Measurements from ENCODE around the gene RGS9.
"Not testable (repeated sequence)": the region's sequence is repeated elsewhere in the genome, so short reads cannot be mapped to it uniquely, and the experiment has no call there.

The RGS9 gene

DNA sequence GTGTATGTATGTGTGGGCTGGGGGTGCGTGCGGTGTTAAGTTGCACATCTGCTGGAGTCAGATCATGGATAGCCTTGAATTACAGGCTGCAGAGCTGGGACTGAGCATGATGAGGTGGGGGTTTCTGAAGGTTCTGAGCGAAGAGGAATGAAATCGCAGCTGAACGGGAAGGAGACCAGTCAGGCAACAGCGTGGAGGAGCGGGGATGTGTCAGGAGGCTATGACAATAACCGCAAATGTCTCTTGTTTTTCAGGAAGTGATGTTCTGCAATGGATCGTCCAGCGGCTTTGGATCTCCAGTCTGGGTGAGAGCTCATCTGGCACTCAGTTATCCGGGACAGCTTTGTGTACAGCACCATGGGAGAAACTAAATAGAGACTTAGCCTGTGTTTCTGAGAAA is 20.9 kb downstream of the RGS9 start:
- DNase-seq: no peak

DNA sequence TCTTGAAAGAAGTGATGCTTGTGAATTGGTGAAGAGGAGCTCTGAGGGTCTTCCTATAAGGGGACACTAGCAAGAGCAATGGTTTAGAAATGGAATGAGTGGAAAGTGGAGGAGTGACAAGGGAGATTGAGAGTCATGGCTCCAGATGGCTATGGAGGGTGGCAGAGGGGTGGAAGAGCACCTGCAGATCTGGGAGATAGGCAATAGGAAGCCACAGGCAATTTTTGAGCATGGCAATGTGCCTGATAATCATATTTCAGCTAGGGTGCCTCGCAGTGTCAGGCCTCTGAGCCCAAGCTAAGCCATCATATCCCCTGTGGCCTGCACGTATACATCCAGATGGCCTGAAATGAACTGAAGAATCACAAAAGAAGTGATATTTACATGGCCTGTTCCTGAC is 21.5 kb downstream of the RGS9 start:
- DNase-seq: no peak

DNA sequence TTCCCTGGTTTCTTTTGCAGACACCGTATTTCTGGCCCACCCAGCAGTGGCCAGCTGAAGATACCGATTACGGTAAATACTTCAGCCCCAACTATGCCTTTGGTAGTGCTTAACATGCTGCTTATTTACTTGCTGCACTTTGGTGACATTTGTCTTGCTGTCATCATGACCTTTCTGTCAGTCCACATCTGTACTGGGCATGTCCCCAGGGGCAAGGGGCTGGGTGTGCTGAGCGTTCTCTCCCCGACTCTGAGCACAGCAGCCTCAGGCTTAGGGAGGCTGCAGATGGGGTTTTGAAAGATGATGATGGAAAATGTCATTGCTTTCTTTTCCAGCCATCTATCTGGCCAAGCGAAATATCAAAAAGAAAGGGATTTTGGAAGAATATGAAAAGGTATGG is 23.3 kb downstream of the RGS9 start:
- no peak for DNase-seq

DNA sequence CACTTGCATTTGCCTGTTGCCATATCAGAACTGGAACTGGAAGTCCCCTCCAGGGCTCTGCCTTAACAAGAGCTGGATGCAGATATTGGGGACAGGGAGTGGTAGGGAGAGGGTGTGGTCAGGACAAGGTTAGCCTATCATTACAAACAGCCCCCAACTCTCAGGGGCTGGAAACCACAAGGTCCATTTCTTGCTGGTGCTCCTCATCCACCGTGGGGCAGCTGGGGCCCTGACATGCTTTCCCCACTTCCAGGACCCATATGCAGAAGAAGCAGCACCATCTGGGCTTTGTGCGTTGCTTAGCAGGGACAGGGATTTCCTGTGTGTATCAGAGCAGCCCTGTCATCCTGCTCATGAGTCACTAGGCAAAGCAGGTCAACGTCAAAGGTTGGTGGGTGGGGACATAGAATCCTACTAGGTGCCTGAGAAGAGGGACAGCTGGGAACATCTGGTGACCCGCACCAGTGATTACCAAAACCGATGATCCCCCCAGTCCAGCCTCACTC is 26.9 kb downstream of the RGS9 start:
- DNase-seq: peak; percentile 65

DNA sequence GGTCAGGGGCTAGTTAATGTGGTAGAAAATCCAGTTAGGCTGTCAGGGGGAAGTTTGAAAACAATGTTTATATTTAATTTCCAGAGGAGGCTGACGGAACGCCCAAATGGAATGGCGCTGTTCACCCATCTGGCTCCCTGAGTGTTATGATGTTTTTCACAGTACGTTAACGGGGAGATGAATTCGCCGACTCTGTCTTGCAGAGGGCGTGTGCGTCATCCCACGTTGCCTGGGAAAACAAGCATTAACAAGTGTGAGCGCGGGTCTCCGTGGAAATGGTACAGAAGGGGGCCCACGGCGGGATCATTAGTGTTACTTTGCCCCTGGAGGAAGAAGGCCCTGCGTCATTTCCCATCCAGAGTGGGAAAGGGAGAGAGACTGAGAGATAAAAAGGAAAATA is 29.6 kb downstream of the RGS9 start:
- no peak for DNase-seq

GRCh38 chr17:65167566-65167965 is 30.4 kb downstream of the RGS9 start:
- no peak for DNase-seq

DNA sequence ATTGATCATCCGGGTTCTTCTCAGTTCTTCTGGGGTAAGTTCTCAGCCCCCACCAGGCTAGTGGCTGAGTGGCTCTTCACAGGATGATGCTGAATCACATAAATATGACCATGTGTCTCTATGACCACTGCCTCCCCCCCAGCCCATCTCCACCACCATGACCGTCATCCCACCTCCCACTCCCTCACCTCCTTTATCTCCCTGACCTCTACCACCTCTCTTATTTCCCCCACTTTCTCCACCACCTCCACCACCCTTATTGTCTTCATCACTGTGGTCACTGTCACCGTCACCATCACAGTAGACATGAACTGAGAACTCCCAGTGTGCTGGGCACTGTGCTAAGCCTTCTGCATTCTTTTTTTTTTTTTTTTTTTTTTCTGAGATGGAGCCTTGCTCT is 32.5 kb downstream of the RGS9 start:
- no peak for DNase-seq

- DNase-seq: no peak
These were observed 33.7 kb downstream of the RGS9 start for GRCh38 chr17:65170839-65171238.

DNA sequence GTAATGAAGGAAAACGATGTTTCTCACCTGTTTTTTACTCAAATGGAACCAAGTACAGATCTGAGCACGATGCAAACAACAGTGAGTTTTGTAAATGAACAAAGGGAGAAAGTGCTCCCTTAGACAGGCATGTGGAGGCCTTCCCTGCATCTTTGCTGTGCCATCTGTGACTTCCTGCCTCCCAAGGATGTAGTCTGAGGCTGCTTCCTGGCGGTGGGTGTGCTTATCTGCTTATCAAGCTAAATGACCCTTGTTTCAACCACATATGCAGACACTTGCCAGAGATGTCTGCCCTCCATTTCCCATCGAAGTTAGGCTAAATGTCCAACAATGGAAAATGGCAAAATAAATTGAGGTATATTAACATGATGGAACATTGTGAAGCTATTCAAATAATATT is 34.6 kb downstream of the RGS9 start:
- DNase-seq: no peak

- no peak for DNase-seq
These were observed 35.4 kb downstream of the RGS9 start for GRCh38 chr17:65172496-65173136.

- DNase-seq: peak; percentile 78
These were observed 36.2 kb downstream of the RGS9 start for GRCh38 chr17:65173284-65173793.

DNA sequence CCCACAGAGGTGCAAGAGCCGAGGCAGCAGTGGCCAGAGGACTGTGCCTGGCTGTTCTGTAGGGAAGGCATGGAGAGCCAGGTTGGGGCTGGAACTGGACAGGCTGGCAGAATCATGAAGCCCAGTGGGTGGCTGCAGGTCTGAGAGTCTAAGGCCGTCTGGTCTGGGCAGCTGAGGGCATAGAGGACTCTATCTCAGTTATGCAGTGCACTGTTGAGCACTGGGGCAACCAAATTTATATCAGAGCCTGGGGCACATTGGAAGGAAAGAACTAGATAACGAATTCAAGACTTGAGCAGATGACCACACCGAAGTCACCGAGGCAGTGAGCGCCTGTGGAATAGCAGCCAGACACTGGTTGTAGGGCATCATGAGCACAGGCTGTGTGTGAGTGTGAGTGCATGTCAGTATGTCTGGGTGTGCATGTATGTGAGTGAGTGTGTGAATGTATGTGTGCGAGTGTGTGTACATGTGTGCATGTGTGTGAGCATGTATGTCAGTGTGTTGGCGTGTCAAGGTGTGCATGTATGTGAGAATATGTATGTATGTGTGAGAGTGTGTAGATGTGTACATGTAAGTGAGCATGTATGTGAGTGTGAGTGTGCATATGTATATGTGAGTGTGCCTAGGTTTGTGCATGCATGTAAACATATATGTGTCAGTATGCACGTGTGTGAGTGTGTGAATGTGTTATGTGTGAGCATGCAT is 37.0 kb downstream of the RGS9 start:
- no peak for DNase-seq

DNA sequence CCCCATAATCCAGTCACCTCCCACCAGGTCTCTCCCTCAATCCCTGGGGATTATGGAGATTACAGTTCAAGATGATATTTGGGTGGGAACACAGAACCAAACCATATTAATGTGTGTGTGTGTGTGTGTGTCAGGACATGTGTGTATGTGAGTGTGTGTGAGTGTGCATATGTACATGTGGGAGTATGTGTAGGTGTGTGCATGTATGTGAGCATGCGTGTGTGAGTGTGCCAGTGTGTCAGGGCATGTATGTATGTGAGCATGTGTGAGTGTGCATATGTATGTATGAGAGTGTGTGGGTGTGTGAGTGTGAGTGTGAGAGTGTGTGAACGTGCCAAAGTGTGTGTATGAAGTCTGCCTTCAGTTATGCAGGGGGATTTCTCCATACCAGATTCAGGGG is 37.8 kb downstream of the RGS9 start:
- DNase-seq: no peak

DNA sequence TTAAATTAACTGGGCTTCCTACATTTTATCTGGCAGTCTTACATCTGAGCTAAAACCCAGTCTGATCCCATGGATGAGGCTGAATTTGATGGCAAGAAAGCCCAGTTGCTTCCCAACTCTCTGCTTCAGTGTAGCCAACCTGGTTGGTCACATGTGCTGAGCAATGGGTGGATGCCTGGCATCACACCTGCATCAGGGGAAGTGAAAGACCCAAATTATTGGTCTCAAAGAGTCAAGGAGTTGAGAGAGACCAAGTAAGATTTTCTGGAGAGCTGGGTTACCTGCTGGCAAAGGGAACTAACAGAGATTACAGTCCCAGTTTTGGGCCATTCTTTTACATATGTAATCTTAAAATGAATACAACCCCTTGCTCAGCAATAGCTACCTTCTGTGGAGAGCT is 38.8 kb downstream of the RGS9 start:
- DNase-seq: no peak

GRCh38 chr17:65176646-65177409 is 39.7 kb downstream of the RGS9 start:
- no peak for DNase-seq

DNA sequence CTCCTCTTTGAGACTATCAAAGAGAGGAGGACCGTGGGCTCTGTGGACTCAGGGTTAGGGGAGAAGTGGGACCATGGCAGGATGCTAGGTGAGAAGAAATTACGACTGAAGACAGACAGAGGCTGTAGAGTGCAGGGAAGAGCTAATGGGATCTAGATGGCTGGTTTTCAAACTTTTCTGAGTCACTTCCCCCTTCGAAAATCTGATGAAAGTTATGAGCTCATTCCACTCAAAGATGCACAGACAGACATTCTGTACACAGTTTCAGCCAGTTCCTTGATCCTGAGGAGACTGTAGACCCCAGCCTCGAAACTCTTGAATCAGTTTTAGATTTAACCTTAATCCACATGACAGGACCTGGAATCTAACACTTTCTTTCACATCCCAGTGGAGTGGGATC is 40.7 kb downstream of the RGS9 start:
- DNase-seq: no peak

GRCh38 chr17:65180276-65180675 is 43.1 kb downstream of the RGS9 start:
- DNase-seq: not testable (repeated sequence)

DNA sequence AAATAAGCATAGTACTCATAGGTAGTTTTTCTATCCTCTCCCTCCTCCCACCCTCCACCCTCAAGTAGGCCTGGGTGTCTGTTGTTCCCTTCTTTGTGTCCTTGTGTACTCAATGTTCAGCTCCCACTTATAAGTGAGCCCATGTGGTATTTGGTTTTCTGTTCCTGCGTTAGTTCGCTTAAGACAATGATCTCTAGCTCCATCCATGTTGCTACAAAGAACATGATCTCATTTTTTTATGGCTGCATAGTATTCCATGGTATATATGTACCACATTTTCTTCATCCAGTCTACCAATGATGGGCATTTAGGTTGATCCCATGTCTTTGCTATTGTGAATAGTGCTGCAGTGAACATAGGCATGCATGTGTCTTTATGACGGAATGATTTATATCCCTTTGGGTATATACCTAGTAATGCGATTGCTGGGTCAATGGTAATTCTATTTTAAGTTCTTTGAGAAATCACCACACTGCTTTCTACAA is 43.6 kb downstream of the RGS9 start:
- DNase-seq: not testable (repeated sequence)

- peak; percentile 74 for DNase-seq
These were observed 44.3 kb downstream of the RGS9 start for GRCh38 chr17:65181237-65182061.

DNA sequence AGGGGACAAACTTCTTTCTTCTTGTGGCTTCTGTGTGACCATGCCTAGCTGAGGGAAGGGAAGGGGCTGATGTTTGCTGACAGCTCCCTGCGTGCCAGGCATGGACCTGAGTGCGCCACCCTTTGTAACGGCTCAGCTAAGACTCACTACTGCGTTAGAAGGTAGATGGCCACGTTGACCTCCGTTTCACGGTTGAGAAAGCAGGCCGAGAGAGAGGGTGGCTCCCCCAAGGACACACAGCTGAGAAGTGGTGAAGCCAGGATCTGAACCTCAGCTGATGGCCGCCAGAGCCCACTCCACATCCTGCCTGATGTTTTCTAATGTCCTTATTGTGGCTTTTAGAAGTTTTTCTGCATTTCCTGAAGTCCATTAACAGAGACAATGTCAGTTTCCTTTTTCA is 45.1 kb downstream of the RGS9 start:
- no peak for DNase-seq

GRCh38 chr17:65183736-65184135 is 46.6 kb downstream of the RGS9 start:
- DNase-seq: no peak

- no peak for DNase-seq
These were observed 47.2 kb downstream of the RGS9 start for GRCh38 chr17:65184235-65184959.
